HFF-Myc (cell line): ENCODE data around the gene UCKL1.
"Not testable (repeated sequence)": the region's sequence is repeated elsewhere in the genome, so short reads cannot be mapped to it uniquely, and the experiment has no call there.

Source experiments
- DNase-seq: peaks from one replicate; pipeline ENCODE4 v3.0.0-alpha.2; 2011; ENCODE audit warnings: low read depth; ENCODE audit errors: extremely low read depth
- H3K4me3 ChIP-seq: replicated peaks from 2 replicates; pipeline ENCODE4 v1.5.1; 2011; ENCODE audit warnings: low read depth, mild to moderate bottlenecking, control low read depth, low read length
- CTCF ChIP-seq: IDR thresholded peaks from 2 replicates; pipeline ENCODE4 v1.5.1; 2012; ENCODE audit warnings: mild to moderate bottlenecking, low read depth, low read length, control low read depth; ENCODE audit errors: missing control alignments

Gene UCKL1

GRCh38 chr20:63924241-63924640 lies 32.0 kb downstream of the UCKL1 start:
- no peak overlapping the region for H3K4me3 ChIP-seq
- TF ChIP-seq CTCF: no peak
- no peak for DNase-seq

GRCh38 chr20:63923651-63924050 lies 32.6 kb downstream of the UCKL1 start:
- no peak overlapping the region for H3K4me3 ChIP-seq
- TF ChIP-seq CTCF: no peak
- DNase-seq: no peak

- no peak for TF ChIP-seq CTCF
- DNase-seq: no peak
- no peak overlapping the region for H3K4me3 ChIP-seq
These were observed 36.0 kb downstream of the UCKL1 start for GRCh38 chr20:63920226-63920625.

GRCh38 chr20:63919130-63919529 lies 37.1 kb downstream of the UCKL1 start:
- DNase-seq: no peak

GRCh38 chr20:63917811-63918210 lies 38.4 kb downstream of the UCKL1 start:
- DNase-seq: no peak
- TF ChIP-seq CTCF: no peak

More at GRCh38 chr20:63919130-63919529, 37.1 kb downstream of the UCKL1 start:
- H3K4me3 ChIP-seq: no peak overlapping the region
- no peak for TF ChIP-seq CTCF

GRCh38 chr20:63916371-63916939 lies 39.8 kb downstream of the UCKL1 start:
- DNase-seq, H3K4me3 ChIP-seq: not testable (repeated sequence)

More at GRCh38 chr20:63917811-63918210, 38.4 kb downstream of the UCKL1 start:
- no peak overlapping the region for H3K4me3 ChIP-seq

GRCh38 chr20:63915471-63915870 lies 40.7 kb downstream of the UCKL1 start:
- no peak overlapping the region for H3K4me3 ChIP-seq

More at GRCh38 chr20:63915471-63915870, 40.7 kb downstream of the UCKL1 start:
- DNase-seq: no peak
- no peak for TF ChIP-seq CTCF
